GM12891 (cell line): ENCODE measurements around the gene TPSAB1.
"Not testable (repeated sequence)": the region's sequence is repeated elsewhere in the genome, so short reads cannot be mapped to it uniquely, and the experiment has no call there.

Source experiments
- POLR2AphosphoS5 ChIP-seq: IDR thresholded peaks from 2 replicates; pipeline ENCODE4 v1.6.1; 2011; ENCODE audit warnings: low read depth, low read length, control low read depth
- POU2F2 ChIP-seq: IDR thresholded peaks from 2 replicates; pipeline ENCODE4 v1.6.1; 2011; ENCODE audit warnings: low read depth, mild to moderate bottlenecking, control low read depth, low read length, moderate library complexity

DNA sequence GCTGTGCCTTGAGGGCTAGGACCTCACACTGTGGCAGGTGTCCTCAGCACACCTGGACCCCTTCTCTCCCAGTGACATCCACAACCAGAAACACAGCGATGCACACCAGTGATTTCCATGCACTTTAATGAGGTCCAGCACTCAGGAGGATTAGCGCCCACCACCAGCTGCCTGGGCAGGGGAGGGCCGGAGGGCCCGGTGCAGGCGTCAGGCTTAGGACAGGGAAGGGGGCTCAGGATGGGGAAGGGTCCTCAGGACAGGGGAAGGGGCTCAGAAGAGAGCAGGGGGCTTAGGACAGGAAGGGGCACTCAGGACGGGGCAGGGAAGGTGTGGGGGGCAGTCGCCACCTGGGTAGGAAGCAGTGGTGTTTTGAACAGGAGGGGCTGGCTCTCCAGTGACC lies 12.3 kb upstream of the TPSAB1 start:
- TF ChIP-seq POU2F2, POLR2AphosphoS5: not testable (repeated sequence)
